OCI-LY7 (cell line): Measurements from ENCODE around the gene ARHGAP45.

Source experiments
- CTCF ChIP-seq: fragments of 200-600 bp; sonication (generic); conservative IDR thresholded peaks from 2 replicates; pipeline ENCODE4 v1.5.1; 2014; ENCODE audit warnings: mild to moderate bottlenecking, antibody characterized with exemption, low read length, moderate library complexity, mixed read lengths
- EZH2phosphoT487 ChIP-seq: fragments of 200-600 bp; sonication (generic); IDR thresholded peaks from 2 replicates; pipeline ENCODE4 v1.6.1; 2018; ENCODE audit warnings: low read depth, borderline replicate concordance, mild to moderate bottlenecking, mixed run types, antibody characterized with exemption, low read length, moderate library complexity, mixed read lengths

GRCh38 chr19:1018393-1018792, 48.6 kb upstream of the ARHGAP45 start:
- TF ChIP-seq CTCF (no peak), EZH2phosphoT487 (no peak)
